Right atrium auricular region (tissue), 2 donors: ENCODE data around the gene SLC22A23. TPM values are rescaled to one million over a fixed set of nuclear protein-coding genes. Genes with fewer than 3 reads are reported as not detected.

Experiments used
- DNase-seq: peaks from one replicate; pipeline ENCODE4 v3.0.0-alpha.2; 2019; ENCODE audit warnings: low spot score
- H3K27ac ChIP-seq, 2 donors: fragments of 200-600 bp; sonication (generic); 1 replicate in 1 of 2; 2 replicates in 1 of 2; pipeline ENCODE4 v1.5.1; 2016 to 2019
- H3K27me3 ChIP-seq, 2 donors: fragments of 200-600 bp; sonication (generic); one replicate each; pipeline versions ENCODE4 v1.5.1 to v1.6.0; 2017 to 2019
- H3K36me3 ChIP-seq: fragments of 200-600 bp; sonication (generic); one replicate; pipeline ENCODE4 v1.5.1; 2016
- H3K4me1 ChIP-seq, 2 donors: fragments of 200-600 bp; sonication (generic); one replicate each; pipeline versions ENCODE4 v1.5.1 to v1.6.0; 2017 to 2019
- H3K4me3 ChIP-seq, 2 donors: fragments of 200-600 bp; sonication (generic); 1 replicate in 1 of 2; 2 replicates in 1 of 2; pipeline ENCODE4 v1.5.1; 2017 to 2019; ENCODE audit warnings: mild to moderate bottlenecking in 1 of 2, moderate library complexity in 1 of 2
- H3K9me3 ChIP-seq, 2 donors: fragments of 200-600 bp; sonication (generic); one replicate each; pipeline ENCODE4 v1.5.1; 2019
- CTCF ChIP-seq, 2 donors: fragments of 200-600 bp; sonication (generic); IDR thresholded peaks; one replicate each; pipeline ENCODE4 v1.5.1; 2019; ENCODE audit warnings: antibody characterized with exemption in 2 of 2
- total RNA-seq, 2 donors: library from RNA; depleted of rRNA; stranded (reverse); fragments of >200 nt; gene quantifications; one replicate each; pipeline ENCODE4 v1.1.0, GENCODE V29; 2016

The SLC22A23 gene
- total RNA-seq, 2 donors from 2014 or later: 2.9 to 7.2 TPM

- Histone ChIP-seq H3K27ac (no peak overlapping the region), H3K4me3 (no peak overlapping the region), H3K36me3 (no peaks in the 10 kb centered on the region), H3K9me3 (no peaks in the 10 kb centered on the region), H3K27me3 (no peaks in the 10 kb centered on the region), H3K4me1 (peaks cover 0 to 11% of the 10 kb centered on the region in 2 donors)
- TF ChIP-seq CTCF (IDR thresholded peaks at IDR 0.05): no peak
- no peak for DNase-seq
Measured at GRCh38 chr6:3426927-3427686, 29.7 kb downstream of the SLC22A23 start.

GRCh38 chr6:3426091-3426926, 30.5 kb downstream of the SLC22A23 start:
- TF ChIP-seq CTCF (IDR thresholded peaks at IDR 0.05): no peak
- H3K27me3 ChIP-seq: no peaks in the 10 kb centered on the region
- peaks cover 0 to 11% of the 10 kb centered on the region in 2 donors for H3K4me1 ChIP-seq
- no peak overlapping the region for H3K4me3 ChIP-seq
- no peak for DNase-seq
- no peak overlapping the region for H3K27ac ChIP-seq
- no peaks in the 10 kb centered on the region for H3K9me3 ChIP-seq
- no peaks in the 10 kb centered on the region for H3K36me3 ChIP-seq

- H3K36me3 ChIP-seq: no peaks in the 10 kb centered on the region
- no peak overlapping the region for H3K4me3 ChIP-seq
- H3K9me3 ChIP-seq: no peaks in the 10 kb centered on the region
- H3K4me1 ChIP-seq: peaks cover 0 to 11% of the 10 kb centered on the region in 2 donors
- no peak overlapping the region for H3K27ac ChIP-seq
- DNase-seq: no peak
- no peak for TF ChIP-seq CTCF (IDR thresholded peaks at IDR 0.05)
- H3K27me3 ChIP-seq: no peaks in the 10 kb centered on the region
Measured at GRCh38 chr6:3425574-3425973, 31.3 kb downstream of the SLC22A23 start.

- H3K9me3 ChIP-seq: no peaks in the 10 kb centered on the region
- H3K27ac ChIP-seq: no peak overlapping the region
- no peak for TF ChIP-seq CTCF (IDR thresholded peaks at IDR 0.05)
- no peaks in the 10 kb centered on the region for H3K27me3 ChIP-seq
- peaks cover 0 to 11% of the 10 kb centered on the region in 2 donors for H3K4me1 ChIP-seq
- H3K4me3 ChIP-seq: no peak overlapping the region
- DNase-seq: no peak
- H3K36me3 ChIP-seq: no peaks in the 10 kb centered on the region
Measured at GRCh38 chr6:3424185-3424927, 32.5 kb downstream of the SLC22A23 start.

GRCh38 chr6:3423439-3424184, 33.2 kb downstream of the SLC22A23 start:
- TF ChIP-seq CTCF (IDR thresholded peaks at IDR 0.05): no peak
- Histone ChIP-seq H3K27me3 (no peaks in the 10 kb centered on the region), H3K9me3 (no peaks in the 10 kb centered on the region), H3K27ac (no peak overlapping the region), H3K36me3 (no peaks in the 10 kb centered on the region), H3K4me1 (peaks cover 0 to 11% of the 10 kb centered on the region in 2 donors), H3K4me3 (no peak overlapping the region)
- DNase-seq: no peak
